PC-9 (cell line): Measurements from ENCODE around the gene MAPKAPK2.

Experiments
- EZH2 ChIP-seq: fragments of 200-600 bp; sonication (generic); IDR thresholded peaks from 2 replicates; pipeline ENCODE4 v1.8.0; 2017; ENCODE audit warnings: antibody characterized with exemption, low read depth
- TF ChIP-seq, protein P1 (sequence below): fragments of 200-600 bp; sonication (generic); conservative IDR thresholded peaks from 2 replicates; pipeline ENCODE4 v1.6.1; 2017; ENCODE audit warnings: mixed run types, antibody characterized with exemption, mild to moderate bottlenecking, moderate library complexity

DNA sequence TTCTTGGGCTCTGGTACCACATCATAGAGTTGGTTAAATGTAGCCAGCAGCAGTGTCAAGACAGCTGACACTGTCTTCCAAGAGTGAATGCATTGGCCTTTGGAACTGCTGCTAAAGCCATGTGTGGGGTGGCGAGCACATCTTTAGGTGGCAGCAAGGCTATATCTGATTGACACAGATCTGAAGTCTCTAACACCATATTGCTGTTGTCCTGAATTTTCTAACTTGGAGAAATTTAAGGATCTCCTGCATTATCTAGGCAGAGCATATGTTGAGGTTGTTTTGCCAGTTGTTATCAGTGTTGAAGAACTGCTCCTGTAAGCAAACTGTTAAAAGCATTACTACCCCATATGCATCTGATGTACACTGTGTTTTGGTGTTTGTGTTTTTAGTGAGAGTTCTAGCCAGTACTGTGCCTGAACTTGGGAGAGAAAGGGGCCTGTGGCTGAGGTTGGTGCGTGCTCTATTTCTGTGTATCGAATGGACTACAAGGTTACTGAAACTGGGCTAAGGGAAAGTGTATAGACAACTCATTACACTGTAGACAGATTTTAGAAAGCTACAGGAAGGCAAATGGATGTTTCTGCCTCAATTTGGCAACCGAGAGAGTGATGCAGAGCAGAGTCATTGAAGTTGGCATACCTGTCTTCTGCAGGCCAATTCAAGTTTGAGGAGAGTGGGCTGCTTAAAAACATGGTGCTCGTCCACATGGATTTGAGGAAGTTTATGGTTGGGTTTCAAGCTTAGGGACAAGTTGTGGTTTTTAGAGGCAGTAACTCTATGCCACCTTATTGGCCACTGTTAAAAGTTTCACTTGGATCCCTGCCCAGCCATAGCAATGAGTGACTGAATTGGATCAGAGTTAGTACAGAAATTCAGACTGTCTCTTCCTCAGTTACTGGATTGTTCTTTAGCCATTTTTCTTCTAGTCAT is 32.5 kb upstream of the MAPKAPK2 start:
- TF ChIP-seq, protein P1, sequence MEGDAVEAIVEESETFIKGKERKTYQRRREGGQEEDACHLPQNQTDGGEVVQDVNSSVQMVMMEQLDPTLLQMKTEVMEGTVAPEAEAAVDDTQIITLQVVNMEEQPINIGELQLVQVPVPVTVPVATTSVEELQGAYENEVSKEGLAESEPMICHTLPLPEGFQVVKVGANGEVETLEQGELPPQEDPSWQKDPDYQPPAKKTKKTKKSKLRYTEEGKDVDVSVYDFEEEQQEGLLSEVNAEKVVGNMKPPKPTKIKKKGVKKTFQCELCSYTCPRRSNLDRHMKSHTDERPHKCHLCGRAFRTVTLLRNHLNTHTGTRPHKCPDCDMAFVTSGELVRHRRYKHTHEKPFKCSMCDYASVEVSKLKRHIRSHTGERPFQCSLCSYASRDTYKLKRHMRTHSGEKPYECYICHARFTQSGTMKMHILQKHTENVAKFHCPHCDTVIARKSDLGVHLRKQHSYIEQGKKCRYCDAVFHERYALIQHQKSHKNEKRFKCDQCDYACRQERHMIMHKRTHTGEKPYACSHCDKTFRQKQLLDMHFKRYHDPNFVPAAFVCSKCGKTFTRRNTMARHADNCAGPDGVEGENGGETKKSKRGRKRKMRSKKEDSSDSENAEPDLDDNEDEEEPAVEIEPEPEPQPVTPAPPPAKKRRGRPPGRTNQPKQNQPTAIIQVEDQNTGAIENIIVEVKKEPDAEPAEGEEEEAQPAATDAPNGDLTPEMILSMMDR, result no peak
- TF ChIP-seq EZH2, result no peak
